Skeletal muscle tissue (tissue), 4 donors: ENCODE results near the gene ARHGEF33. TPM values are rescaled to one million over a fixed set of nuclear protein-coding genes. Genes with fewer than 3 reads are reported as not detected.

Experiments
- H3K27ac ChIP-seq: one replicate; pipeline ENCODE4 v1.7.0; 2013; ENCODE audit warnings: mild to moderate bottlenecking, low read depth, low read length, inconsistent platforms
- H3K27me3 ChIP-seq, 3 donors: one replicate each; pipeline ENCODE4 v1.7.0; 2013; ENCODE audit warnings: low read length in 3 of 3; ENCODE audit not compliant: control insufficient read depth in 3 of 3, insufficient read depth in 3 of 3
- H3K36me3 ChIP-seq, 3 donors: one replicate each; pipeline ENCODE4 v1.7.0; 2013; ENCODE audit warnings: low read length in 3 of 3; ENCODE audit not compliant: control insufficient read depth in 3 of 3, insufficient read depth in 3 of 3
- H3K4me1 ChIP-seq, 3 donors: one replicate each; pipeline ENCODE4 v1.7.0; 2013; ENCODE audit warnings: low read length in 3 of 3, mild to moderate bottlenecking in 3 of 3; ENCODE audit not compliant: control insufficient read depth in 3 of 3, insufficient read depth in 3 of 3
- H3K4me3 ChIP-seq, 3 donors: one replicate each; pipeline ENCODE4 v1.7.0; 2013; ENCODE audit warnings: low read length in 3 of 3
- H3K9ac ChIP-seq, 3 donors: one replicate each; pipeline ENCODE4 v1.7.0; 2013; ENCODE audit warnings: low read length in 3 of 3, mild to moderate bottlenecking in 3 of 3, moderate library complexity in 2 of 3, low read depth in 1 of 3
- H3K9me3 ChIP-seq, 3 donors: one replicate each; pipeline ENCODE4 v1.7.0; 2013; ENCODE audit warnings: low read length in 3 of 3; ENCODE audit not compliant: control insufficient read depth in 3 of 3
- total RNA-seq: library from RNA; depleted of rRNA; stranded (reverse); fragments of >200 nt; gene quantifications from one replicate; pipeline ENCODE4 v1.2.3, GENCODE V29; 2014
- donor health status: Osteomylitis.

The ARHGEF33 gene
- total RNA-seq, 1 donor from 2014 or later = under 0.01 TPM

- Histone ChIP-seq H3K9ac (peak within 1 kb of the TSS; percentile 86 to 94 (median 91)), H3K27ac (peak within 1 kb of the TSS; percentile 9), H3K9me3 (no peaks in the 10 kb centered on the region), H3K4me1 (peaks cover 12 to 20% (median 13%) of the 10 kb centered on the region in 3 donors), H3K36me3 (peaks cover 0 to 4% (median 0%) of the 10 kb centered on the region in 3 donors), H3K27me3 (no peaks in the 10 kb centered on the region), H3K4me3 (peak within 1 kb of the TSS; percentile 98 to 100 (median 98))
These were observed 13.9 kb upstream of the ARHGEF33 start, which contains the start of the genes DHX57 and MORN2 for GRCh38 chr2:38875576-38876367. DHX57 (minus strand) TSS chr2:38875934; CDS start chr2:38868405, 7,529 bp downstream. MORN2 (plus strand) TSS chr2:38875976.

GRCh38 chr2:38876407-38876806 is 13.3 kb upstream of the ARHGEF33 start:
- H3K9ac ChIP-seq = peak overlapping the region; percentile 85 to 94 (median 86)
- H3K27ac ChIP-seq = no peak overlapping the region
- H3K9me3 ChIP-seq = no peaks in the 10 kb centered on the region
- peak overlapping the region; percentile 98 to 100 (median 98) for H3K4me3 ChIP-seq
- no peaks in the 10 kb centered on the region for H3K27me3 ChIP-seq
- peaks cover 0 to 4% (median 0%) of the 10 kb centered on the region in 3 donors for H3K36me3 ChIP-seq
- peaks cover 12 to 20% (median 13%) of the 10 kb centered on the region in 3 donors for H3K4me1 ChIP-seq

GRCh38 chr2:38886063-38886462 is 3.6 kb upstream of the ARHGEF33 start:
- peaks cover 0 to 6% (median 2%) of the 10 kb centered on the region in 3 donors for H3K4me1 ChIP-seq

GRCh38 chr2:38887347-38887746 is 2.3 kb upstream of the ARHGEF33 start:
- Histone ChIP-seq H3K27ac (no peak overlapping the region), H3K27me3 (no peaks in the 10 kb centered on the region), H3K4me1 (peaks cover 0 to 6% (median 2%) of the 10 kb centered on the region in 3 donors), H3K36me3 (no peaks in the 10 kb centered on the region), H3K9ac (no peak overlapping the region), H3K4me3 (no peak overlapping the region), H3K9me3 (no peaks in the 10 kb centered on the region)

More at GRCh38 chr2:38886063-38886462, 3.6 kb upstream of the ARHGEF33 start:
- no peak overlapping the region for H3K9ac ChIP-seq
- H3K27ac ChIP-seq = no peak overlapping the region
- H3K9me3 ChIP-seq = no peaks in the 10 kb centered on the region
- H3K36me3 ChIP-seq = no peaks in the 10 kb centered on the region
- H3K4me3 ChIP-seq = no peak overlapping the region
- no peaks in the 10 kb centered on the region for H3K27me3 ChIP-seq

GRCh38 chr2:38887902-38888554 is 1.6 kb upstream of the ARHGEF33 start:
- Histone ChIP-seq H3K27ac (no peak overlapping the region), H3K9ac (no peak overlapping the region), H3K9me3 (no peaks in the 10 kb centered on the region), H3K36me3 (no peaks in the 10 kb centered on the region), H3K4me3 (no peak overlapping the region), H3K27me3 (no peaks in the 10 kb centered on the region), H3K4me1 (peaks cover 0 to 6% (median 2%) of the 10 kb centered on the region in 3 donors)

GRCh38 chr2:38889045-38889444 is 630 bp upstream of the ARHGEF33 start:
- H3K4me3 ChIP-seq = no peak overlapping the region
- no peaks in the 10 kb centered on the region for H3K36me3 ChIP-seq
- H3K27ac ChIP-seq = no peak overlapping the region
- no peaks in the 10 kb centered on the region for H3K9me3 ChIP-seq
- H3K27me3 ChIP-seq = no peaks in the 10 kb centered on the region
- no peak overlapping the region for H3K9ac ChIP-seq
- peaks cover 0 to 6% (median 2%) of the 10 kb centered on the region in 3 donors for H3K4me1 ChIP-seq

- Histone ChIP-seq H3K4me3 (no peak overlapping the region), H3K36me3 (no peaks in the 10 kb centered on the region), H3K27ac (no peak overlapping the region), H3K9ac (no peak overlapping the region), H3K9me3 (no peaks in the 10 kb centered on the region), H3K4me1 (no peaks in the 10 kb centered on the region), H3K27me3 (no peaks in the 10 kb centered on the region)
These were observed 3.1 kb downstream of the ARHGEF33 start for GRCh38 chr2:38892819-38893218.

GRCh38 chr2:38898256-38898655 is 8.6 kb downstream of the ARHGEF33 start:
- Histone ChIP-seq H3K27me3 (no peaks in the 10 kb centered on the region), H3K9ac (no peak overlapping the region), H3K27ac (no peak overlapping the region), H3K36me3 (no peaks in the 10 kb centered on the region), H3K9me3 (no peaks in the 10 kb centered on the region), H3K4me3 (no peak overlapping the region), H3K4me1 (no peaks in the 10 kb centered on the region)

GRCh38 chr2:38900726-38901125 is 11.1 kb downstream of the ARHGEF33 start:
- H3K9me3 ChIP-seq = no peaks in the 10 kb centered on the region
- no peak overlapping the region for H3K4me3 ChIP-seq
- H3K4me1 ChIP-seq = no peaks in the 10 kb centered on the region
- no peak overlapping the region for H3K27ac ChIP-seq
- no peaks in the 10 kb centered on the region for H3K27me3 ChIP-seq
- no peaks in the 10 kb centered on the region for H3K36me3 ChIP-seq
- no peak overlapping the region for H3K9ac ChIP-seq

- Histone ChIP-seq H3K4me1 (no peaks in the 10 kb centered on the region), H3K27me3 (no peaks in the 10 kb centered on the region), H3K4me3 (no peak overlapping the region), H3K36me3 (no peaks in the 10 kb centered on the region), H3K9me3 (no peaks in the 10 kb centered on the region), H3K27ac (no peak overlapping the region), H3K9ac (no peak overlapping the region)
These were observed 15.6 kb downstream of the ARHGEF33 start for GRCh38 chr2:38905251-38905650.
